NOMO-1 treated with dmso at 0.1 percent for 144 hours (cell line): Measurements from ENCODE around the gene IRX5.

ENCODE experiments used
- DNase-seq: peaks from one replicate; lab custom pipeline; 2025; ENCODE audit not compliant: unreplicated experiment; lab: John Stamatoyannopoulos, UW

IRX5 gene

DNA sequence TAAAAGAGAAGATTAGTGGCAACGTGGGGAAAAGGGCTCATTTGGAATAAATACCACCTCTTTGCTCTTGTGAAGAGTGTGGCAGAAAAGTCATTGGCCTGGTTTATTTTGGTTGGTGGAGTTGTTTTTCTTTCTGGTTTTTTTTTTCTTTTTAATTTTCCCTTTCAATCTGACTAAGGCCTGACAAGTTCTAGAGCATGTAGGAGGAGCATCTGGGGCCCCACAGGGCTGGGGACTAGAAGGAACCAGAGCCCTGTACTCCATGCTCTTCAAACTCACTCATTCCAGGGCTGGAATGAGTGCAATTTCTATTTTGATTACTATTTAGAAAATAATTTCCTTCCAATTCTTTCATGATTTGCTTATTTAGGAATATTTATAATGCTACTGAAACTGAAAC, 13.3 kb downstream of the IRX5 start:
- DNase-seq = no peak

DNA sequence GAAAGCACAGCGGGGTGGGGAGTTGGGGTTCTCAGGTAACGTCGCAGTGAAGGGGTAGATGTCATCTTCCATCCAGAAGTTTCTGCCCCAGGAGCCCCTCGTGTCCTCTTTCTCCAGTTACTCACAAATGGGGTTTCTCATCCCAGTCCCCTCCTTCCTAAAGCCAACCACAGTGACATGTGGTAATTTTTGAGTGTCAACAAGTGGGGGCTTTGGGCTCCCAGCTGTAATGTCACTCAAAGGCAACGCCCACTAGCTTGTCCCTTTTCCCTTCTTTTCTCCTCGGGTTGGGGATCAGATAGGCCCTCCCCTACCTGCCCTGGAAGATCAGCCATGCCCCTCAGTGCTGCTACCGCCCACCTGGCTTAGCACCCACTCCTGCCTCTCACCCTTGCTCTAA, 14.4 kb downstream of the IRX5 start:
- no peak for DNase-seq

DNA sequence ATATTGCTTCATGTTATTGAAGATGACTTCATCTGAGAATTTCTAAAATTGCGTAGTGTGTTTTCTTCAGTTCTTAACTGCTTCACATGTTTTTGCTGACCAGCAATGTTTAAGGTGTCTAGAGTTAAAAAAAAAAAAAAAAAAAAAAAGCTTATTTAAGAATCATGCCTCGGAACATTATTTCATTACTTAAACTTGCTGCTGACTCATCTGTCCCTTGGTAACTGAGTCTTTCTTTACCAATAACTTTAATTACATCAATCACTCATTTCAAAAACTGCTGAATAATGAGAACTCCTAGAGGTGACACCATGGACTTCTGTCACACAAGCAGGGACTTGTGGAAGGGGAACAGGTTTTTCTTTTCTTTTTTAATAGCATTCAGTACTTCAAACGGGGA, 16.2 kb downstream of the IRX5 start:
- DNase-seq = no peak

DNA sequence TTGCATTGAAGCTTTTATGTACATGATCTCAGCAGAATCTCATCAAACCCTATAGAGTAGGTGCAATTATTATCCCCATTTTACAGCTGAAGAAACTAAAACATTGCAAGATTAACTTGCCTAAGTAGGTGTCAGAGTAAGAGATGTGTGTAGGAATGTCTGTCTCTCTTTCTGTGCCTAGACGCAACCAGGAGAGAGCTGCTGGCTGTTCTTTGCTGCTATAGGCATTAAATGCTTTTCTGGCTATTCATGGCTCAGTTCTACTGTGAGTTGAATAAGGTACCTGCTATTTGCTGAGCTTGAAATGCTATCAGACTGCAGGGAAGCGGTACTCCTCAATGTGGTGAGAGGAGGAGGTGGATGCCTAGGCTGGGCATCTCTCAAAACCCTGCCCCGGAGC, 17.0 kb downstream of the IRX5 start:
- DNase-seq = no peak

DNA sequence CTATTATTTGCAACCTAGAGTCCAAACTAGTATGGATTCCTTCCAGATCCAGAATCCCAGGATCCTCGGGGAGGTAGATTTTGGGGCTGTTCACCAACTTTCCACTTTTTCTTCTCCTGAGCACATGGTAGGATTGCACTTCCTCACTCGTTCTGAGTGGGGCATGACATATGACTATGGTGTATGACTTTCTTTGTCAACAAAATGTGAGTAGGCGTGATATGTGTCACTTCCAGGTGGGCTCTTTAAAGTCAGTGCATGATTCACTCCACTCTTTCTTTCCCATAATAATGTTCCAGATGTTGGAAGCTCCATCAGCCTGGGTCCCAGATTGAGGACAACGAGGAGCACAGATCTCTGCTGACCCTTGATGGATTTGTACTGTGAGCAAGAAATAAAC, 21.5 kb downstream of the IRX5 start:
- DNase-seq = no peak

DNA sequence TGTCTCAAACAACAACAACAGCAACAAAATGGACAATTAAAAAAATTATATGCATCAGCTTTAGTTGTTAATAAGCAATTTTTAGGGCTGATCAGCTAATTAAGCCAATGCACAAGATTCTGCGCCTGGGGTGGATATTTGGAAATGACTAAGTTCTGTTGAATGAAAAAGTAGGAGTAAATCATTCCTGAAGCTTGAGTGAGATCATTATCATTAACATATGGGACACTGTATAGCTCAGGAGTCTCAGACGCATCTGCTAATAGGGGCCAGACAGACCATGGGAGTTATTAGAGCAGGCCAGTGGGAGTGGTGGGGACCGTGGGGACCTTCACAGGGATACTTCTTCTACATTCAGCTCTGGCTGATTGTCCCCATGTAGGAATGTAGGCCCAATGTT, 22.8 kb downstream of the IRX5 start:
- no peak for DNase-seq

DNA sequence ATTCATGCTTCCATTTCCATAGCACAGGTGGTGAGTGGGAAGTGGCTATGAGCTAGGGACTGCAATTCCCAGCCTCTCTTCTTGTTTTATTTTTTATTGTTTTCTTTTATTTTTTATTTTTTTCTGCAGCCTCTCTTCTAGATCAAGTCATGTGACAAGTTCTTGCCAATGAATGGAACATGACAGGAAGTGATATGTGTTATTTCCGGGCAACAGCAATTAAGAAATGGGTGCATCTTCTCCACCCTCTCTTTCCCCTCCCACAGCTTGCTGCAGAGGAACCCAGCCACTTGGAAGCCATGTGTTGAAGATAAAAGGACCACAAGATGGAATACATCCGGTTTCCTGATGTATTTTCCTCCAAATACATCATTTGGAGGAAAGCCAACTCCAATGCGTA, 23.6 kb downstream of the IRX5 start:
- DNase-seq = no peak

DNA sequence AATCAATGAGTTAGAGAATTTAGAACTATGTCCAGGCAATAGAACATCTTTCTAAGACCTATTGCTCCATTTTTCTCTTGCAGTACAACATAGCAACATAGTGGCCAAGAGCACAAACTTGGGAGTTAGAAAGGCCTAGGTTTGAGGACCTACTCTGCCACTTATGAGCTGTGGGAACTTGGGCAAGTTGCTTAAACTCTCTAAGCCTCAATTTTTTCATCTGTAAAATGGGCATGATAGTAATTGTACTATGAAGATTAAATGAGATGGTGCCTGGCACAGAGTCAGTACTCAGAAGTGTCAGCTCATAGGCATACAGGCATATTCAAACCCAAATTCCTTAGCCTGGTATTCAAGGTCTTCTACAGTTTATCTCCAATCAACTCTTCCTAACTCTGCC, 25.1 kb downstream of the IRX5 start:
- no peak for DNase-seq

DNA sequence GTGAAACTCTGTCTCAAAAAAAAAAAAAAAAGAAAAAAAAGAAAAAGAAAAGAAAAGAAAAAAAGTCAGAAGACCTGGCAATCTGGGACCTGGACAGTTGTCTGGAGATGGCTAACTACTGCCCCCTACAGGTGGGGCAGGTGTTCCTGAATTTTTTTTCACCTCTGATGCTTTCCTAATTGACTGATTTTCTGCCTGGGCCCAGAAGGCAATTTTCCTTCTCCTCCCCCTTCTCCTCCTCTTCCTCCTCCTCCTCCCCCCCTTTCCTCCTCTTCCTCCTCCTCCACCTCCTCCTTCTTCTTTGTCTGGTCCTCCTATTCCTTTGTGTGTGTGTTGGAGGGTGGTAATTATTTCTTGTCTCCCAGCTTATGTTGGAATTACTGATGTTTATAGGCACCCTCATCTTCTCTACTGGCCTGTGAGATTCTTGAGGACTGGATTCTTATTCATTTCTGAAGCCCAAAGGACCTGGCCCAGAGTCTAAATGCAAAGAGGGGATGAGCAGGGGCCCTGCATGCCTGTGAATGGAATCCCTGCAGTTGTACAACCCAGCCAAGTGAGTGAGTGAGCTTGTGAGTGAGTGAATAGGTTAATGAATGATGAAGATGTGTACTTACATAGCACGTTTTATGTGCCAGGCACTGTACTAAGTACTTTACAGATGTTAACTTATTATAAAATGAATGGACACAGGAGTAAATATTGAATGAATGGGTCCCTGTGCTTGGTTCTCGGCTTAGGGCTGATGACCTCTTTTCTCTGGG, 26.9 kb downstream of the IRX5 start:
- peak; percentile 54 for DNase-seq

DNA sequence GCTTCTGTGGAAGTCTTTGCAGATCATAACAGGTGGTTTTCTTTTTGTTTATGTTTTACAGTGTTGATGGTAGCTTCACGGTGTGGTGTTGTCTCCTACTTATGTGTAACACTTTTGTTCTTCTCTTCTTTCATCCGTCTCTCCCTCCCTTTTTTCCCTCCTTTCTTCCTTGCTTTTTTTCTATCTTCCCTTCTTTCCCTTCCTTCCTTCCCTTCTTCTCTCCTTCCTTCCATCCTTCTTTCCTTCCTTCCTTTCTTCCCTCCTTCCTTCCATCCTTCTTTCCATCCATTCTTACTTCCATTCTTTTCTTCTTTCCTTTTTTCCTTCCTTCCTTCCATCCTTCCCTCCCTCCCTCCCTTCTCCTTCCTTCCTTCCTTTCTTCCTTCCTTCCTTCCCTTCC, 31.4 kb downstream of the IRX5 start:
- no peak for DNase-seq

DNA sequence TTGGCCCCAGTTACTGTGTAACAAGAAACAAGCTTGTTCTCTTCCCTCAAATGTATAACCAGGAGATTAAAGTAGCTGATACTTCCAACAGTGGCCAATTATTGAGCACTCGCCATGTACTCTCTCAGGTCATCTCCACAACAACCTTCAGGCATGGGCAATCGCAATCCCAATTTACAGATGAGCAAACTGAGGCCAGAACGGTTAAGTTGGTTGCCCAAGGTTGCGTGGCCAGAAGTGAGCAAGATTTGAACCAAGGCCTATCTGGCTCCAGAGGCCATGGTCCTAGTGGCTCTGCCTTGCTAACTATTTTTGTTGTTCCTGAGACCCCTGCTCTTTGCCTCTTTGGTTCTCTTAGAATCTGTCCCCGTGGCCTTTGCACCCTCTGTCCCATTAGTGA, 33.6 kb downstream of the IRX5 start:
- no peak for DNase-seq

DNA sequence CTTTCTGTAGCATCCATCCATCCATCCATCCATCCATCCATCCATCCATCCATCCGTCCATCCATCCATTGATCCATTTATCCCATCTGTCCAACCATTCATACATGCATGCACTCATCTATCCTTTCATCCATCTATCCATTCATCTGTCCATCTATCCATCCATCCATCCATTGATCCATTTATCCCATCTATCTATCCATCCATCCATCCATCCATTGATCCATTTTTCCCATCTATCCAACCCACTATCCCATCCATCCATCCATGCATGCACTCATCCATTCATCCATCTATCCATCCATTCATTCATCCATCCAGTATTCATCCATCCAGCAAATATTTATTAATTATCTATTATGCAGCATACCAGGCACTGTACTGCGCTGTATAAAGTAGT, 34.8 kb downstream of the IRX5 start:
- DNase-seq = no peak

DNA sequence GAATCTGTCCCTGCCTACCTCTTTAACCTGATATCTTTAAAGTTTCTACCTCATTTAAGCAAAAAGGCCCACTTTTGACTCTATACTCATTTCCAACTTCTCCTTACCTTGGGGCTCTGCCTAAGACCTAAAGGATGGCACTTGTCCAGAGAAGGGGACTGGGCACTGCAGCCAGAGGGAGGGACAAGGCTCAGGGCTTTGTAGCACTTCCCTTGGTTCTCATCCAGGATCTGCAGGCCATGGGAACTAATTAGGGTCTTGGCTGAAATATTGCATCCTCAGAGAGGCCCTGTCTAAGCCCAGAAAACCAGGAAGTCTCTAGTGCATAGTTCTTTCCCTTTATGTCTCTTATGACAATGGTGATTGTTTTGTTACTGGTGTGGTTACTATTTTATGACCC, 37.3 kb downstream of the IRX5 start:
- DNase-seq = no peak

DNA sequence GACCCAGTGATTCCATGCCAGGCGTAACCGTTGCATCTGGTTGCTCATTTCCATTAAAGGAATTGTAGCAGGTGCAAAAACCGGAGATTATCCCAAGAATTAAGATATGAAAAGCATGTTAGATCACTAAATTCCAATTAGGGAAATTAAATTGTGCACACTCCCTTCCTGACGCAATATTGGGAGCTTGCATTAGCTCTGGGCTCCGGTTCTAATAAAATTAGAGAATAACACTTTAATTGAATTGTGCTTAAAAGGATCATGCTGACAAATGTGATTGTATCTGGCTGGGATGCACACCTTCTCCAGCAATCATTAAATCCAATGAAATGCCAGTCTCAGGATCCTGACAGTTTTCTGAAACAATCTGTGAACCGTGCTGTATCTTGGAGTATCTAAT, 38.1 kb downstream of the IRX5 start:
- no peak for DNase-seq

DNA sequence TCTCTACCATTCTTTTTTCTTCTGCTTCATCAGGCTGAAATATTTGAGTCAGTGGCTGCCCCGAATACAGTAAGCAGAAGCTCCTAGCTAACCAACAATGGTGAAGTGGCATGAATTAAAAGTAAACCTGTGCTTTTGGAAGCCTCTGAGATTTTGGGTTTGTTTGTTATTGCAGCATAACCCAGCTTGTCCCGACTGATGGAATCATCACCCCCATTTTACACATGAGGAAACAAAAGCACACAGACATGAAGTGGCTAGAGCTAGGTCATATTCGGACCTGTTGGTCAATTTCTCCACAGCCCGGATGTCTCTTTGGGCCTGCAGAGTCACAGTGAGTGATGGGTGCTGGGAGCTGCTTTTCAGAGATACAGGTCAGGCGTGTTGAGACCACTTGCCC, 39.4 kb downstream of the IRX5 start:
- no peak for DNase-seq

DNA sequence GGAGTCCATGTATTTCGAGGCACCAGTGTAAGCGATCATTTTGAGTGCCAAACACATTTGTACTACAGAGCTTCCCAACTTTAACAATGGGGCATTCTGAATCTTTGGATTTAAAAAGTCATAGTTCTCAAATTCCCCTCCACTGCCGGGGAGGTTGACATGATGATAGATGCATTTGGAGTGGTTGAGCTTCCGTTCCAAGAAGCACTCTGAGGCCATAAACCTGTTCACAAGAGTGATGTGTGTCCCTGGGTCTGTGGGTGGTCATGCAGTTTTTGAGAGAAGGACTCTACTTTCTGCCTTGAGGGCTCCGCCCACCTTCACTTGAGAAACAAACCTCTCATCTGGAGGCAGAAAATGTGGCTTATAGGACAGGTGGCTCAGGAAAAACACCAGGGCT, 43.7 kb downstream of the IRX5 start:
- DNase-seq = no peak

DNA sequence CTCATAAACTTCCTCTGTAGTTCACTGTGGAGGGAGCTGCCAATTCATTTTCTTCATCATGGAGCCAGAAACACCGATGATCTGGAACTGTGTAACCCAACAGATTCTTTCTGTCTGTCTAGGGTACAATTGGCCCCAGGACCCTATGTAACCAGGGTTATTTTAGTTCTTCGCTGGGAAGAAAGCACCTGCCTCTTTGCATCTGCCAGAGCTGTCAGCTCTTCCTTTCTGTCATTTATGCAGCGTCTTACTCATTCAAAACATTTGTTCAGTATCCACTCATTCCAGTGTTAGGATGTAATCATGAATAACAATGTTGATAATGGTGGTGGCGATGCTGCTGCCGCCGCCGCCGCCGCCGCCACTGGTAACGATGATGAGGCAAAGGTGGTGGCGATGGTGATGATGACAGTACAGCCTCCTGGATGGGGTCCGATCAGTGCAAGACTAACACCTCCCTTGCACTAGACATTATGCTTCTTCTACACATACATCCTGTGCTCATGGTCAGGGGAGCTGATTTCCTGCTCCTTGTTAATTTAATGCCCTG, 46.1 kb downstream of the IRX5 start:
- no peak for DNase-seq

DNA sequence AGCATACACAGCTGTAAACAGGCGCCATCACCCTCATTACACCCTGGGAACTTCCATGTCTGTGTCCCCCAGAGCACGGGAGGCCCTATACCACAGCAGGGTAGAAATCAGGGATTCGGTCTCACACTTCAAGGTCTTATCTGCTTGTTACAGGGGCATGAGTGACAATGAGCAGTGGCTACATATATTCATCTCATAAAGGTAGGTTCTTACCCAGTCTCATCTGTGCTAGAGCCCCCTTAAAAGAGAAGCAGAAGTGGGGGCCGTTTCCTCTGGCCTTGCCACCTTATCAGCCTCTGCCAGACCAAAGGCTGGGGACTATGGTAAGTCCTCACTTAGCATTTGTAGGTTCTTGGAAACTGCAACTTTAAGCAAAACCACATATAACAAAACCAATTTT, 46.5 kb downstream of the IRX5 start:
- no peak for DNase-seq

DNA sequence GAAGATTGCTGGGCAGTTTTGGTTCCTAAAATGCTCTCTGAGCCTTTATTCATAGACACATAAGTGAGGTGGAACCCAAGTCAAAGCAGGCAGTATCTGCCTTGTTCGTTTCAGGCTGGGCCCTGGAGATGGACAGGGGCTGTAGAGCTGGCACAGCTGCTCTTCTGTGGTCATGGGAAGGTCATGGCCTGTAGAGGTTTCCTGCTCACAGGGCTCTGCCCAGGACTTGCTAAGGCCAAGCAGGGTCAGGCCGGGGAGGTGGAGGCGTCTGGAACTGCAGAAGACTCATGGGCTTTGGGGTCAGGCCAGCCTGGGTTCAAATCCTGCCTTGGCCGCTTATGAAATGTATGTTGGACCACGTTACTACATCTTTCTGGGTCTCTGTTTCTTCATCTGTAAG, 50.2 kb downstream of the IRX5 start:
- no peak for DNase-seq
